Measurements from ENCODE around the gene C15orf39.
"Not testable (repeated sequence)": the region's sequence is repeated elsewhere in the genome, so short reads cannot be mapped to it uniquely, and the experiment has no call there.

Gene C15orf39

DNA sequence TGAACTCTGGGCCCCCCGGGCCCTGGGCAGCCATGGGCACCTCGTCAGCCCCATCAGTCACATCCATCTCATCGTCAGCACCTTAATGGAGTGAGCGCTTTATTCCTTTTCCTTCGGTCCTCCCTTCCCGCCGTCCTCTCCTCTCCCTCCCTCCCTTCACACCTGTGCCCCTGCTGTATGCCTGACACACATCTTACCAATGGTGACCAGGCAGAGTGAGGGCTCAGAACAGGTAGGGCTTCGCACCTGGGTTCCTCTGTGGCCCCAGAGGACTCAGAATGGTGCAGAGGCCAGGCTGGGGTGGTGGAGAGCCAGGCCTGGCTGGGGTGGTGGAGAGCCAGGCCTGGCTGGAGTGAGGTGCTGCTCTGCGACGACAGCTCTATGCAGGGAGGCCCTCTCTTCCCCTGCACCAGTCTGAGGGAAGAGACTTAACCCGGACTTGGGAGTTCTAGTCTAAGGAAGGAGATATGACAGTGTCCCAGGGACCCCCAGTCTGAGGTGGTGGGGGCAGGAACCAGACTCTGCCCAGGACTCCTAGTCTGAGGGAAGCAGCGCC, 11.6 kb downstream of the C15orf39 start:
- no peak for DNase-seq

DNA sequence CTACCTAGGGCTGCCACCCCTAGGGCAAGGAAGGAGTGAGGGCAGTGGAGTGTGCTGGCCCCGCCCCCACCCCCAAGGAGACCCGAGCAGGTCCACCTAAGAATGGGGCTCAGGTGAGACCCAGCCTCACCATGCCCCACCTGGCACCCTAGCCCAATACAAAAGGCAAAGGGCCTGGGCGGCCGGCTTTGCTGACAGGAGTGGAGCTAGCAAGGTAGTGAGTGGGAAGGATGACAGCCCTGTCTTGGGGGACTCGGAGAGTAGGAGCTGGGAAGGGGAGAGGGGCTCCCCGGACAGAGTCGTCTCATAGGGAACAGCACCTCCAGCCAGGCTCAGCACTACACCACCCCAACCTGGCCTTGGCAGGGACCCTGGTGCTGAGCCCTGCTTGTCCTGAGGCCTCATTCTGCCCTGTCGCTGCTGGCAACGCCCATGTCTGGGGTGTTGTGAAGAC, 12.1 kb downstream of the C15orf39 start:
- DNase-seq = no peak

DNA sequence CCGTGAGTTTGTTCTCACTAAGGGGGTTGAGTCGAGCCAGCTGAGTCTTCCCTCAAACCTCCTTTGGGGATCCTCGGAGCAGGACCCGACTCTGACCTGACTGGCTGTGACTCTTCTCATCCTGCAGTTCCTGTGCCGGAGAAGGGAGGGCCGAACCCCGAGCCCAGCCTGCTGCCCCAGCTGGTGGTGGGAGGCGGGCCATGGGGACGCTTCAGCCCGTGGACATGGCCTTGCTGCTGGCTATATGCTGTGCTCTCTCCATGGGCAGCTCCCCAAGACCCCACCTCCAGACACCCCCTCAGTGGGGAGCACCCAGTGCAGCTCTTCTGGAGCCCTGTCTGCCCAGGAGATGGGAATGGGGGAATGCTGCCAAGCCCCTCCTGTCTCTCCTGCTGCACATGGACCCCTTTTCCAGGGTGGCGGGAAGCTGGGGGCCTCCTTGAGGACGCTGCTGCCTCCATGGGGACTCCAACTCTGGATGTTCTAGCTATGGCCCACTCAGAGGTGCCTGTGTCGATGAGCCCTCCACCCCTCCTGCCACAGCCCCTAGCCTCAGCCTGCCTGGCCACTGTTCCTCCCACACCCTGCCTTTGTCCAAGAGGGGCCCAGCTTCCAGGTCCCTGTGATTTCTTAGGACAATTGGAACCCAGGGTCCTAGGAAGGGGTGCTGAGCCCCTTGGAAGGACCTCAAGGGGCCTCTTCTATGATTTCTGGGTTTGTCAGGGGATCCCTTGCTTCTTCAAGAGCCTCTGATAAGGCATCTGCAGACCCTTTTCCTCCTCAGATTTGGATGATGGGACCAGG, 12.8 kb downstream of the C15orf39 start:
- DNase-seq = no peak

GRCh38 chr15:75215107-75216004, 13.7 kb downstream of the C15orf39 start:
- DNase-seq = no peak

- DNase-seq = no peak
Measured at GRCh38 chr15:75217012-75217411, 15.3 kb downstream of the C15orf39 start.

DNA sequence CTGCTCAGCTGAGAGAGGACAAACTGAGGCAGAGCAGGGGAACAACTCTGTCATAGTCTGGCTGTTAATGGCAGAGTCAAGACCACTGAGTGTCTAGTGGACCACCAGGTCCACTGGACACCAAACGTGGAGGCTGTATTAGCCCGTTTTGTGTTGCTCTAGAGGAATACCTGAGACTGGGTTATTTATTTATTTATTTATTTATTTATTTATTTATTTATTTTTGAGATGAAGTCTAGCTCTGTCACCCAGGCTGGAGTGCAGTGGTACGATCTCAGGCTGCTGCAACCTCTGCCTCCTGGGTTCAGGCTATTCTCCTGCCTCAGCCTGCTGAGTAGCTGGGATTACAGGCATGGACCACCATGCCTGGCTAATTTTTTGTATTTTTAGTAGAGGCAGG, 15.9 kb downstream of the C15orf39 start:
- DNase-seq = not testable (repeated sequence)

DNA sequence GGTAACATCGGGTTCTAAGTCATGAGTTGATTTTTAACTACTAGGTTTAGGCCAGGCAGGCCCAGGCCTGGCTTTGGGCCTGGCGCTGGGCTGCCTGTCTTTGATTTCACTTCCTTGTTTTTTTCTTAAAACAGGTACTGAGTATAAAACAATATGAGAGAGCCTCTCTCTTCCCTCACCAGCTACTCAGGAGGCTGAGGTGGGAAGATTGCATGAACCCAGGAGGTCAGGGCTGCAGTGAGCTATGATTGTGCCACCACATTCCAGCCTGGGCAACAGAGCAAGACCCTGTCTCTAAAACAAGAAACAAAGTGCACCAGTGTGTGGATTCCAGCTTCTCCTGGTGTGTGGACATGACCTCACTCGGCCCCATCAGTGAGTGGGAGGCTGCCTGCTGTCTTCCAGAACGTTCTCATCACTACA, 17.8 kb downstream of the C15orf39 start:
- DNase-seq = not testable (repeated sequence)

DNA sequence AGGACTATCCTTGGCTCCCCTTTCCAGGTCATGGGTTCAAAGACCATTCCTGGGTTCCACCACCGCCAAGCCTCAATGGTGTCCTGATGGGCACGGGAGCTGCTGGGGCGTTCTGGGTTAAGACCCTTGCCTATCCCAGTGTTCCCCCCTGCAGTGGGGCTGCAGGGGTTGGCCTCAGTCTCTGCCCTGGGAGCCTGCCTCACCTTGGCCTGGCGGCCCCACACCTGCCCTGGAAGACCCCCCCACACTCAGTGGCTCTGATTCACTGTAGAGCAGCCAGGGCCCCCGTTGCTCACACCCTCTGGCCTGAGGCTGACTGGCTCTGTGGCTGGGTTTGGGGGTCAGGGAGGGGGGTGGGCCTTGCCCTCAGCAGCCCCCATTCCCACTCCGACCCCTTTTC, 22.0 kb downstream of the C15orf39 start:
- no peak for DNase-seq

DNA sequence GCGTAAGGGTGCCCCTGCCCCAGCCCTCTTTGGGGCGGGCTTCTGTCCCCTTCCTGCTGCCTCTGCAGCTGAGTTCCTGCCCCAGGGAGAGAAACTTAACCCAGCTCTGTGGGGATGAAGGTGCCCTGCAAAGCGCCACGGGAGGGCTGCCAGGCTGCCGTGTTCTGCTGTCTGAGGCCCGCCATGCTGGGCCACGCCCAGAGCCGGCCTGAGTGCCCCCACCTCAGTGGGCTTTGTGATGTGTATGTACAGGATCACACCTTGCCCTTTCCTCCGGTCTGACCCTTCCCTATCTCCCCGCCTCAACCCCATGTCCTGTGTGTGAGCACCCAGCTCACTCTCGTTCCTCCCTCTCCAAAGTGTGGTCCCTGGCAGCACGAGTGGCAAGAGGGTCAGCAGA, 22.6 kb downstream of the C15orf39 start:
- no peak for DNase-seq

DNA sequence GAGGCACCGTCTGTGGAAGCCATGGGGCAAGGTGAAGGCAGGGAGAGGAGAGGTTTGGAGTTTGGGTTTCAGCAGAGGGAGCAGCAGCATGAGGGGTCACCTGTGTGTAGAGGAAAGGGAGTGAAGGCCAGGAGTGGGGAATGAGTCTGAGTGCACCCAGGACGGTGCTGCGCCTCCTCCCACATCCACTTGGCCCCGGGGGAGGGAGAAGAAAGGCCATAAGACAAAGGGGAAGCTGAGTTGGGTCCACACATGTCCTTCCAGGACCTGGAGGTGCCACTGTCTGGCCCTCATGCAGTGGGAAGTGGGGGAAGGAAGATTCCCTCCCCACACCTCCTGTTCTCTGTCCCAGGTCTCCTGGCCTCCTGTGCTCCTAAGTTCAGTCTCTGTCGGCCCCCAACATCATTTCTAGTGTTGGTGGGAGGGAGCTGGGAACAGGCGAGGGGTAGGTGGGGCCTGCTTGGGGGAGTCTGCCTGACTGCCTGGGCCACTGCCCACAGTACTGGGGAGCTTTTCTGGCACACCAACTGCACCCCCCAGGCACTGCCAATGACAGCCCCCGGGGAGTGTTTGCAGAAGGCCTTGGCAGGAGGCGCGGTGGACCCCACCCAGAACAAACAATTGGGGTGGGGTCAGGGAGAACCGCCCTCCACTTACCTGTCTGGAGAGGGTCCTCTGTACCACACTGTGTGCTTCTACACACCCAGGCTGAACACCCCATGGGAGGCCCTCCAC, 23.6 kb downstream of the C15orf39 start:
- DNase-seq = not testable (repeated sequence)

- DNase-seq = no peak
Measured at GRCh38 chr15:75225951-75226732, 24.5 kb downstream of the C15orf39 start.

DNA sequence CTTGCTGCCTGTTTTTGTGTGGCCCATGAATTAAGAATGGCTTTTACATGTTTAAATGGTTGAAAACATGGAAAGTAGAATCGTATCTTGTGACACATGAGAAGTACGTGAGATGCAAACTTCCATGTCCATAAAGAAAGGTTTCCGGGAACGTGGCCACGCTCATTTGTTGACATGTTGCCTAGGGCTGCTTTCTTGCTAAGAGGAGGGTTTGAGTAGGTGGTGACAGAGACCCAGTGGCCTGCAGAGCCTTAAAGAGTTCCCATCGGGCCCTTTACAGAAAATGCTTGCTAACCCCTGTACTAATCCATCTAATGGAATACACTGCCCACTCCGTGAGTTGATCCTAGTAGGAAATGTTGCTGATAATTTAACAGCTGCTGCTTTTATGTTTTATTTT, 25.4 kb downstream of the C15orf39 start:
- not testable (repeated sequence) for DNase-seq

GRCh38 chr15:75227663-75228280, 26.1 kb downstream of the C15orf39 start:
- no peak for DNase-seq

DNA sequence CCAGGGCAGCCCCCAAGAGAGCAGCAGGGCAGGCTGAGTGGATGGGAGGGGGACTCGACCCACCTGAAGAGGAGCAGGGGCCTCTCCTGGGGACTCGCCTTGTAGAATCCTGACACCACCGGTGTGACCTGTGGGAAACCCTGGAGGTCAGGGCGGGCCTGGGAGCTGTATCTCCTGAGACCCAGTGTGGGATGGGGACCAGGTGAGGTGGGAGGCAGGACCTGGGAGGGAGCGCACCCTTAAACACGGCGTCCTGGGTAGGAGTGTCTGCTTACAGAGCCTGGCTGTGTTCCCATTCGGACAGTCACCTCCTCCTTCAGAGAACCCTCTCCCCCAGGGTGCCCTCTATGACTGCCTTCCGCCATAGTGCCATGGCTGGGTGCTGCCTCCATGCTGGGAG, 27.1 kb downstream of the C15orf39 start:
- no peak for DNase-seq

DNA sequence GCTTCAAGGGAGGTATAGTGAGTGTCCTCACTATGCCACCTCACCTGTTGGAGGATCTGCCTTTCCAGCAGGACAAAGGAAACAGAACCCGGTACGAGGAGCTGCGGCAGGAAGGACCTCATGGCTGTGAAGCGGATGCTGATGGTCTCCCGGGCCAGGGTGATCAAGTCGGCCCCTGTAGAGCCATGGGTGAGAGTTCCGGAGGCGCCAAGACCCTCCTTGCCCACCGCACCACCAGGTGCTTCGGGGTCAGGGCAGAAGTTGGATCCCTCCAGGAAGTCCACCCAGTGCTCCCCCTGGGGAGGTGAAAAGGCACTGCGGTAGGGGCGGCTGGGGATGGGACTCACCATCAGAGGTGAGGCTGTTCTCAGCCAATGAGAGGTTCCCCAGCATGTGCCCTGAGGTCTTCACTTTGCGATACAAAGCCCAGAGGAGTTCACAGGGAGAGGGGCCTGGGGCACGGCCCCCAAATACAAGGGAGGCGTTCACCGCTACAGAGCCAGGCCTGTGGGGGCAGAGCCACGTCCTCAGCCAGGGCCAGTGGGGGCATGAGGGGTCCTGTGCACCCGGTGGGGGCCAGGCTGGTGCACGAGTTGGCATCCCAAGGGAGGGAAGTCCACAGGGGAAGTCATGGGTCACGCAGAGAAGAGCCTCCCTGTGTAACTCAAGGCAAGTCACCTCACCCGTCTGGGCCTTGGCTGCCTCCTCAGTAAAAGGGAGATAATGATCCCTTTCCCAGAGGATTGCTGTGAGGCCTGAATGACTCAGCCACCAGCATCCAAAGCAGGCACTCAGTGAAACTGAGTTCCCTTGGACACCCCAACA, 27.7 kb downstream of the C15orf39 start:
- no peak for DNase-seq

- no peak for DNase-seq
Measured at GRCh38 chr15:75230016-75230343, 28.3 kb downstream of the C15orf39 start.

- no peak for DNase-seq
Measured at GRCh38 chr15:75230551-75231371, 29.1 kb downstream of the C15orf39 start.

GRCh38 chr15:75231836-75232235, 30.2 kb downstream of the C15orf39 start:
- DNase-seq = no peak

DNA sequence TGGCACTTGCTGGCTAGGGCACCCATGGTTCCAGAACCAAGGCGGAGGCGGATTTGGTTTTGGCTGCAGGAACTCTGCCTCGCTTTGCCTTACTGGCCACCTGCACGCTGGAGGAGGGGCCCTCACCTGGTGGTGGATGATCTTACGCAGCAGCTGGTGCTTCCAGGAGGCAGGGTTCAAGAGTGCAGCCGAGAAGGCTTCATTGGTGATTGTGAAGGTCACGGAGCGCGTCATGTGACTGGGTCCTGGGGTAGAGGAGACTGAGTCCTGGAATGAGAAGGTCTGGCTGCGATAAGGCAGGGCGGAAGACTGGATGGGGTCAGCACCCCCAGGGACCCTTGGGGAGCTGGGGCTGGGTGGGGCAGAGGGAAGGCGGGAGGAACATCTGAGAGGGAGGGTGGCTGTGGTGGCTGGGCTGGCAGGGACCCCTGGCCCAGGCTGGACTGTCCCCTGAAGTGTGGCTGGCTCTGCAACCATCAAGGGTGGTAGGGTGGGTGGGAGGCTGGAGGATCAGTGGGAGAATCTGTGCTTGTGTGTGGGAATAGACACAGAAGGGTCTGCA, 30.7 kb downstream of the C15orf39 start:
- no peak for DNase-seq
